ENCODE measurements around the gene KRT83.

GRCh38 chr12:52285851-52286530, 35.2 kb downstream of the KRT83 start:
- TF ChIP-seq, protein P1, sequence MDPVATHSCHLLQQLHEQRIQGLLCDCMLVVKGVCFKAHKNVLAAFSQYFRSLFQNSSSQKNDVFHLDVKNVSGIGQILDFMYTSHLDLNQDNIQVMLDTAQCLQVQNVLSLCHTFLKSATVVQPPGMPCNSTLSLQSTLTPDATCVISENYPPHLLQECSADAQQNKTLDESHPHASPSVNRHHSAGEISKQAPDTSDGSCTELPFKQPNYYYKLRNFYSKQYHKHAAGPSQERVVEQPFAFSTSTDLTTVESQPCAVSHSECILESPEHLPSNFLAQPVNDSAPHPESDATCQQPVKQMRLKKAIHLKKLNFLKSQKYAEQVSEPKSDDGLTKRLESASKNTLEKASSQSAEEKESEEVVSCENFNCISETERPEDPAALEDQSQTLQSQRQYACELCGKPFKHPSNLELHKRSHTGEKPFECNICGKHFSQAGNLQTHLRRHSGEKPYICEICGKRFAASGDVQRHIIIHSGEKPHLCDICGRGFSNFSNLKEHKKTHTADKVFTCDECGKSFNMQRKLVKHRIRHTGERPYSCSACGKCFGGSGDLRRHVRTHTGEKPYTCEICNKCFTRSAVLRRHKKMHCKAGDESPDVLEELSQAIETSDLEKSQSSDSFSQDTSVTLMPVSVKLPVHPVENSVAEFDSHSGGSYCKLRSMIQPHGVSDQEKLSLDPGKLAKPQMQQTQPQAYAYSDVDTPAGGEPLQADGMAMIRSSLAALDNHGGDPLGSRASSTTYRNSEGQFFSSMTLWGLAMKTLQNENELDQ (CRISPR knock-in tag; IDR thresholded peaks at IDR 0.05; ENCODE audit: borderline replicate concordance), result no peak
- TF ChIP-seq POLR2A (IDR thresholded peaks at IDR 0.05; ENCODE audit: insufficient read depth in 1 of 2, low read depth in 2 of 2, low read length in 2 of 2) (no peak), PREB (CRISPR knock-in tag; IDR thresholded peaks at IDR 0.05) (no peak), ZNF317 (CRISPR knock-in tag; IDR thresholded peaks at IDR 0.05) (no peak)
- TF ChIP-seq, protein P2, sequence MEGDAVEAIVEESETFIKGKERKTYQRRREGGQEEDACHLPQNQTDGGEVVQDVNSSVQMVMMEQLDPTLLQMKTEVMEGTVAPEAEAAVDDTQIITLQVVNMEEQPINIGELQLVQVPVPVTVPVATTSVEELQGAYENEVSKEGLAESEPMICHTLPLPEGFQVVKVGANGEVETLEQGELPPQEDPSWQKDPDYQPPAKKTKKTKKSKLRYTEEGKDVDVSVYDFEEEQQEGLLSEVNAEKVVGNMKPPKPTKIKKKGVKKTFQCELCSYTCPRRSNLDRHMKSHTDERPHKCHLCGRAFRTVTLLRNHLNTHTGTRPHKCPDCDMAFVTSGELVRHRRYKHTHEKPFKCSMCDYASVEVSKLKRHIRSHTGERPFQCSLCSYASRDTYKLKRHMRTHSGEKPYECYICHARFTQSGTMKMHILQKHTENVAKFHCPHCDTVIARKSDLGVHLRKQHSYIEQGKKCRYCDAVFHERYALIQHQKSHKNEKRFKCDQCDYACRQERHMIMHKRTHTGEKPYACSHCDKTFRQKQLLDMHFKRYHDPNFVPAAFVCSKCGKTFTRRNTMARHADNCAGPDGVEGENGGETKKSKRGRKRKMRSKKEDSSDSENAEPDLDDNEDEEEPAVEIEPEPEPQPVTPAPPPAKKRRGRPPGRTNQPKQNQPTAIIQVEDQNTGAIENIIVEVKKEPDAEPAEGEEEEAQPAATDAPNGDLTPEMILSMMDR (CRISPR knock-in tag; IDR thresholded peaks at IDR 0.05), result no peak

Data from HepG2 (cell line).